GM21367 (cell line): ENCODE results near the gene DNAH14.
A peak's percentile ranks its signal among the peaks of the same experiment; 100 is the strongest.
"Not testable (repeated sequence)": the region's sequence is repeated elsewhere in the genome, so short reads cannot be mapped to it uniquely, and the experiment has no call there.

Experiments used
- ATAC-seq: cut with Tn5 transposase; IDR thresholded peaks from one replicate; pipeline ENCODE4 v1.9.1; 2021; ENCODE audit not compliant: unreplicated experiment

The DNAH14 gene

GRCh38 chr1:224929335-224930237, at the start of gene DNAH14:
Gene DNAH14 (plus strand): TSS chr1:224929675. CDS start chr1:224952703, 23,028 bp downstream.
- ATAC-seq, result peak; percentile 68

DNA sequence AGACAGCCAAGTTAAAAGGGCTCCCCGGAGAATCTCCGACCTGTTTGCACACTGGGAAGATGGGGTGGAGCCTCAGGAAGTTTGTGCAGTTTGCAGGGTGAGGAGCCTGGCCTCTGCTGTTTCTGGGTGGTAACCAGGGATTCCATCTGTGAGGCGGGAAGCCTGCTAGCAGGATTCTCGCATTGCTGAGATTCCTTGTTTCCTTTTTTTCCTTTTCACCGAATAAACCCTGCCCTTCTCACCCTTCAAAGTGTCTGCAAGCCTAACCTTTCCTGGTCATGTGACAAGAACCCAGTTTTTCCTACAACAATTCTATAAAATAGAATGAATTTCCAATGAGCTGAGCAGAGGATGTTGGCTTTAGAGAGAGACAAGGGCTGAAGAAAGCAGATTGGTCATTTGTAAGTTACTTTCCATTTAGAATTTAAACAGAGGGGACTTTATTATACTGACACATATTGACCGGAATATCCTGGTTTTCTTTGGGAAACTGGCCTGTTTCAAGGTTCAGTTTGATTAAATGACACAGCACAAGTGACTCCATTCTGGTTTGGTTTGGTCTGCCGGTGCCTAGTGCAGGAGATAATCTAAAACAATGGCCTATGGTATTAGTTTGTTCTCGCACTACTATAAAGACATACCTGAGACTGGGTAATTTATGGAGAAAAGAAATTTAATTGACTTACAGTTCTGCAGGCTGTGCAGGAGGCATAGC, 48.7 kb upstream of the DNAH14 start:
- no peak for ATAC-seq

DNA sequence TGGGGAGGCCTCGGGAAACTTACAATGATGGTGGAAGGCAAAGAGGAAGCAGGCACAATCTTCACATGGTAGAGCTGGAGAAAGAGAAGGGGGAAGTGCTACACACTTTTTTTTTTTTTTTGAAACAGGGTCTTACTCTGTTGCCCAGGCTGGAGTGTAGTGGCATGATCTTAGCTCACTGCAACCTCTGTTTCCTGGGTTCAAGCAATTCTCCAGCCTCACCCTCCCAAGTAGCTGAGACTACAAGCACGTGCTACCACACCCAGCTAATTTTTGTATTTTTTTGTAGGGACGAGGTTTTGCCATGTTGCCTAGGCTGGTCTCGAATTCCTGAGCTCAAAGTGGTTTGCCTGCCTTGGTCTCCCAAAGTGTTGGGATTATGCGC, 48.2 kb upstream of the DNAH14 start:
- not testable (repeated sequence) for ATAC-seq

GRCh38 chr1:224881762-224882211, 47.7 kb upstream of the DNAH14 start:
- no peak for ATAC-seq

- no peak for ATAC-seq
Observed at GRCh38 chr1:224882264-224882663, 47.2 kb upstream of the DNAH14 start.

DNA sequence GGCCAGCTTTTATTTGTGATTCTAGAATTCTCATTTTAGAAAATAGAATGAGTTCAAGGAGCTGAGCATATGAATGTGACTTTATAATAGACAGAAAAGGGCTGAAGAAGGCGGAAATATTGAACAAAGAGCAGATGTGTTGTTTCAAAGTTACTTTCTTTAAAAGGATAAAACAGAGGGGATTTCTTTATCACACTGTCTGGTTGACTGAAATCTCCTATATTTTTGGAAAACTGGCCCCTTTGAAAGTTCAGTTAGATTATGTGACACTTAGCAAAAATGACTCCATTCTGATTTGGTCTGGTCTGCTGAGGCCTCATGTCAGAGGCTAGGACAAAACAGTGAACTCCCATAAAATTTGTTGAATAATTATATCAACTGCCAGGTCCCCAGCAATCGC, 46.4 kb upstream of the DNAH14 start:
- ATAC-seq, result no peak

- ATAC-seq, result no peak
Observed at GRCh38 chr1:224884361-224884801, 45.1 kb upstream of the DNAH14 start.

- not testable (repeated sequence) for ATAC-seq
Observed at GRCh38 chr1:224885376-224885775, 44.1 kb upstream of the DNAH14 start.

DNA sequence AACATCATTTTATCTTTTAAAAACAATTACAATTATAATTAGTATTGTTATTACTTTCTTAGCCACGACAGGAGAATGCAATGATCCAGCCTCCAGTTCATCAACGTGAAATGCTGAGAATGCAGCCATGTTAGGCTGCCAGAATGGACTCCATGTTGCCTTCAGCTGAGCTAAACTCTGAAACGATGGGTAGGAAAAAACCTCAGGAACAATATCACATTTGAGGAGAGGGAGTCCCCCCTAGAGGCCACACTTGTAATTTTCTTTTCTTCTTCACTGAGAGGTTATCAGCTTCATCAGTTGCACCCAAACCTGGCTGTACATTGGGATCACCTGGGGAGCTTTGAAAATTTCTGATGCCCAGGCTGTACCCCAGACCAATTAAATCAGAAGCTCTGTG, 34.6 kb upstream of the DNAH14 start:
- ATAC-seq, result no peak

GRCh38 chr1:224896130-224896781, 33.2 kb upstream of the DNAH14 start:
- no peak for ATAC-seq

GRCh38 chr1:224897529-224898327, 31.7 kb upstream of the DNAH14 start:
- no peak for ATAC-seq

GRCh38 chr1:224898937-224899336, 30.5 kb upstream of the DNAH14 start:
- ATAC-seq, result no peak

DNA sequence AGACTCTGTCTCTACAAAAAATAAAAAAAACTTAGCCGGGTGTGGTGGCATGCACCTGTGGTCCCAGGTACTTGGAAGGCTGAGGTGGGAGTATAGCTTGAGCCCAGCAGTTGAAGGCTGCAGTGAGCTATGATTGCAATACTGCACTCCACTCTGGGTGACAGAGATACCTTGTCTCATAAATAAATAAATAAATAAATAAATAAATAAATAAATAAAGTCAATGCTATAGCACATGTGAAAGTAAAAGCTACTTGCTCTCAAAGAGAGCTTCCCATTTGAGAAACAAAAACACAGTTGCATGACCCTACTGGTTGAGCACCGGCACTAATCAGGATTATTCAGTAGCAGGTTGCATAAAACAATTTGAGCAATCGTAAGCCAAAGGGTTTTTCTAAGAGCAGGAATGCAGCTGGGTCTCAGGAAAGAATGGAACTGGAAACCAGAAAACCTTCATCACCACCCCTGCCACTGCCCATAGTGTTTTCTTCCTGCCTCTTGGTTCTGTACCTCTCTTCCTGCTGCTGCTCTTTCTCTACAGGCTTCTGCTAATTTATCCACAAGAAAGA, 29.3 kb upstream of the DNAH14 start:
- no peak for ATAC-seq

DNA sequence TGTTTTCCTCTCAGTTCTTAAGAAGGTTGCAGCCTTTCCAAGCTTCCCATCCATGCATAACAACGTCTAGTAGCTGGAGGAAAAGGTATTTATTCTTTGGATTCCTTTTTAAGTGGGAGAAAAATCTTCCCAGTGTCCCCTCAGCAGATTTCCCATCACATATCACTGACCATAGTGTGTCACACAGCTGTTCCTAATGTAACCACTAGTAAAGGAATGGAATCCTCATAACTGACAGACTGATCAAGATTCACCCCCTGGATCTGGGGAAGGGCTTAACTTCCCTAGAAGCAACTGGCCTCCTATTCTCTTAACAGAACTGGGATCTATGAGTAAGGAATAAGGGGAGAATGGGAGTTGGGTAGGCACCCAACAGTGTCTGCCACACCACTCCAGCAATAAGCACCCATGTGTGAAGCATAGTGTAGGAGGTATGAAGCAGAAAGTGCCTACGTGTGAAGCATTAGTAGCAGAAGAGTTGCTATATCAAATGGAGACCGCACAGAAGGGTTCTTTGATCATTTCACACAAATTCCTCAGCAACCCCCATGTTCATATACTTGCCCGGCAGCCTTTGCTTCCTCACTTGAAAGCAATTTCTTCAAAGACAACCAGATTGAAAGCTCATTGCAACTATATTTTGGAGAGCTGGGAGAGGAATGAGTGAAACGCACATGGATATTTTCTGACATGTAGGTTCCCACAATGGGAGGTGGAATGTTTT, 28.2 kb upstream of the DNAH14 start:
- no peak for ATAC-seq

GRCh38 chr1:224903955-224904354, 25.5 kb upstream of the DNAH14 start:
- ATAC-seq, result no peak

DNA sequence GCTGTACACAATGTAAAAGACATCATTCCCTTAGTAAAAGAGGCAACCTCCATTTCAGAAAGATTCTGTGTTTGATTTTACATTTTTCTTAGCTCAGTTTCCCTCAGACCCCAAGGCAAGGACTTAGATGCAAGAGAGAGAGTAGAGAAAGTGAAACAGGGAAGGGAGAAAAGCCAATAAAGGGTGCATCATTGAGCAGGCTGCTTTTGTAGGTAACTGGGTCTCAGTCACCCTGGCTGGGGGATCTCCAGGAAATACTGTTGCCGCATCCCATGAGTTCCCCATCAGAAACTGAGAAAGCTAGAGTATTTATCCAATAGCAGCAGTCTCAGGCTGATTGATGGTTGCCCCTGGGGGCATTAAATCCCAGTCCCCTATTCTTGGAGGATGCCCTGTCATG, 23.1 kb upstream of the DNAH14 start:
- no peak for ATAC-seq

GRCh38 chr1:224911217-224911616, 18.3 kb upstream of the DNAH14 start:
- no peak for ATAC-seq

GRCh38 chr1:224914292-224914900, 15.1 kb upstream of the DNAH14 start:
- ATAC-seq, result no peak

DNA sequence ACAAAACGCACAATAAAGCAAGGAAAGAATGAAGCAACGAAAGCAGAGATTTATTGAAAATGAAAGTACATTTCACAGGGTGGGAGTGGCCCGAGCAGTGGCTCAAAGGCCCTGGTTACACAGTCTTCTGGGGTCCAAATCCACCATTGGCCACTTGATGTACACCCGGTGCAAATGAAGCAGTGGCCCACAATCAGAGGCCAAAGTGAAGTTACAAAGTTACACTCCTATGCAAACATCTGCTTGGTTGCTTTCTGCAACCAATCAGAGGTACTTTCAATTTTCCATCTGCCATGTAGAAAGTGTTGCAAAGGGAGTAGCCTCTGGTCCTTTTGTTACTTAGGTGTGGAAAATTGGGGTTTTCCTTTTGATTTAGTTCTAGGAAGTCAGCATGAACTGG, 10.0 kb upstream of the DNAH14 start:
- ATAC-seq, result no peak
